ENCODE data around the gene TEX19. TPM values are rescaled to one million over a fixed set of nuclear protein-coding genes. Genes with fewer than 3 reads are reported as not detected.

The TEX19 gene
- total RNA-seq, 4 donors from 2014 or later: not detected

- TF ChIP-seq POLR2A (IDR thresholded peaks at IDR 0.05): no peak
- no peak for TF ChIP-seq CTCF (IDR thresholded peaks at IDR 0.05)
- intact Hi-C loops (cut with DNase I; ENCODE audit: low total_unique reads): no loop called here
- H3K4me3 ChIP-seq (ENCODE audit: low read depth, poor library complexity, severe bottlenecking): no peak overlapping the region
- DNase-seq (ENCODE audit: low spot score in 2 of 2): no peak
- WGBS, 2 donors: 57 to 67% methylated on average over 16 to 17 of the region's 18 CpGs
Observed at GRCh38 chr17:82399601-82400101, 40.6 kb downstream of the TEX19 start.

DNA sequence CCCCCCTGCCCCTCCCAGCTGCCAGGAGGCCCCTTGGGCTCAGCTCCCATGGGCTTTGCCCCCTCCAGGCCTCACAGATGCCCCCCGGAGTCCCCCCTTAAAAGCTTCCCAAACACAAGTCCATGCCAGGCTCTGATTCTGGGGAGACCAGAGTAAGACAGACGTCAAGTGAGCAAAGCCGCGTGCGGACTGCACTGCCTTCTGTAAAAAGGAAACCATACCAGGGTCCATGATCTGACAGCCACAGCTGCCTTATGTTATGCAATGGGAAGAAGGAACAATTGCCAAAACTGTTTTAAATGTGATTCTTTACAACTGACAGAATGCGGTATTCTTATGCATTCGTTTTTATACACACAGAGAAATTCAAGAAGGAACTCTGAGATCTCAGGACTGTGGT lies 41.2 kb downstream of the TEX19 start:
- 69 to 83% methylated on average over 7 of the region's 7 CpGs for WGBS, 2 donors
- H3K4me3 ChIP-seq (ENCODE audit: low read depth, poor library complexity, severe bottlenecking): no peak overlapping the region
- DNase-seq (ENCODE audit: low spot score in 2 of 2): no peak
- intact Hi-C loops (cut with DNase I; ENCODE audit: low total_unique reads): no loop called here
- TF ChIP-seq CTCF (IDR thresholded peaks at IDR 0.05): no peak
- no peak for TF ChIP-seq POLR2A (IDR thresholded peaks at IDR 0.05)

- no peak for DNase-seq (ENCODE audit: low spot score in 2 of 2)
- H3K4me3 ChIP-seq (ENCODE audit: low read depth, poor library complexity, severe bottlenecking): no peak overlapping the region
- 79 to 88% methylated on average over 19 of the region's 19 CpGs for WGBS, 2 donors
- intact Hi-C loops (cut with DNase I; ENCODE audit: low total_unique reads): no loop called here
- TF ChIP-seq CTCF (IDR thresholded peaks at IDR 0.05): no peak
- no peak for TF ChIP-seq POLR2A (IDR thresholded peaks at IDR 0.05)
Observed at GRCh38 chr17:82400830-82401229, 41.8 kb downstream of the TEX19 start.

DNA sequence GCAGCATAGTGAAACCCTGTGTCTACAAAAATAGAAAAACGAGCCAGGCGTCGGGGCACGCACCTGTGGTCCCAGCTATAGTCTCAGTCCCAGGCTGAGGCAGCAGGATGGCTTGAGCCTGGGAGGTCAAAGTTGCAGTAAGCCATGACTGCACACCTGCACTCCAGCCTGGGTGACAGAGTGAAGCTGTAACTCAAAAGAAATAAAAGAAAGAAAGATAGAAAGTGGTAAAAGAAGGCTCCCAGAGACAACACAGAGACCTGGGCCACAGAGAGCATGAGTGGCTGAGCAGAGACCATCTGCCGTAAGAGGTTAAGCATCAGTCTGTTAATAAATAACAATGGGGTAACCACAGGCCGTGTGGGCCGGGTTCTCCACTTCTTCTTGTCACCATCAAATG lies 43.8 kb downstream of the TEX19 start:
- intact Hi-C loops (cut with DNase I; ENCODE audit: low total_unique reads): no loop called here
- no peak overlapping the region for H3K4me3 ChIP-seq (ENCODE audit: low read depth, poor library complexity, severe bottlenecking)
- 90 to 92% methylated on average over 7 of the region's 7 CpGs for WGBS, 2 donors
- DNase-seq (ENCODE audit: low spot score in 2 of 2): no peak
- no peak for TF ChIP-seq CTCF (IDR thresholded peaks at IDR 0.05)
- no peak for TF ChIP-seq POLR2A (IDR thresholded peaks at IDR 0.05)

DNA sequence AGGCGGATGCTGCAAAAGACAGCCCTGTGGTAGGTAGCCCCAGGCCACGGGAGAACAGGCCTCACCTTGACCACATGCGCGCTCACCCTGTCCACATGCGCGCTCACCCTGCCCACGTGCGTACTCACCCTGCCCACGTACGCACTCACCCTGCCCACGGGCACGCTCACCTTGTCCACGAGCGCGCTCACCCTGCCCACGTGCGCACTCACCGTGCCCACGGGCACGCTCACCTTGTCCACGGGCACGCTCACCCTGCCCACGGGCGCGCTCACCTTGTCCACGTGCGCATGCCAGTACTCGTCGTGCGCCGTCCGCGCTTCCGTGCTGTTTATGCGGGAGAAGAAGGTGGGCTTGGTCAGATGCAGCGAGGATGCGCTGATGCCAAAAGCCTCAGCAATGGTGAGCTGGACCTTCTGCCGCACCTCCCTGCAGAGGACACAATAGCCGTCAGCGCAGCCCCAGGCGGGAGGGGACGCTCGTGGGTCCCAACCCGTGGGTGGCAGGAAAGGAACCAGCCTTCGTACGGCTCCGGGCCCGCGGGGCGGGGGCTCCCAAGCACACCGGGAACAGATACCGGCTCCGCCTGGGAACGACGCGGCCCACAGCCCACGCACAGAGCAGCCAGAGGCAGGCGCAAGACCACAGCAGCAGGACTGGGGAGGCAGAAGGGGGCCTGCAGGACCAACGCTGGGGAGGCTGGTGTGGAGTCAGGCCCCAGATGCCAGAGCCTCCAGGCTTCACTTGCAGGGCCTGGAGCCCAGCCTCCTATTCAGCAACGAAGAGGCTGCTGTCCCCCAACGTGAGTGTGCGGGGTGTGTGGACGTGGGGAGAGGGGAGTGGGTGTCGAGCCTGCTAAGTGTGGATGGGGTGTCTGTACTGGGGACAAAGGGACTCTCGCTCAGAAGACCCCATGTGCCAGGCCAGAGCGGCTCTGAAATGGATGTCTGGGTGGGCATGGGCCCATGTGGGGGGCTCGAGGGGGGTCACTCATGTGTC lies 44.9 kb downstream of the TEX19 start:
- no peak for TF ChIP-seq CTCF (IDR thresholded peaks at IDR 0.05)
- TF ChIP-seq POLR2A (IDR thresholded peaks at IDR 0.05): no peak
- H3K4me3 ChIP-seq (ENCODE audit: low read depth, poor library complexity, severe bottlenecking): no peak overlapping the region
- 95% methylated on average over 67 of the region's 67 CpGs for WGBS, 2 donors
- no peak for DNase-seq (ENCODE audit: low spot score in 2 of 2)
- intact Hi-C loops (cut with DNase I; ENCODE audit: low total_unique reads): no loop called here
